K562 (cell line): ENCODE data around the gene PAX5. TPM values are rescaled to one million over a fixed set of nuclear protein-coding genes. Genes with fewer than 3 reads are reported as not detected.

Experiments used
- ATAC-seq: fragments of 200-7000 bp; cut with Tn5 transposase; 3 replicates; pipeline ENCODE4 v1.9.1; 2020; ENCODE audit warnings: moderate library complexity
- BruUV-seq: library from RNA; stranded (reverse); fragments of 400-500 nt; replicated peaks from 2 replicates; lab custom pipeline; 2021; lab: Mats Ljungman, UMichigan
- CTCF ChIA-PET: fragments of 300-600 bp; formaldehyde crosslinking; extraction: SDS; loops from one replicate; lab custom pipeline; 2021; ENCODE audit warnings: low intra/inter-chr PET ratio; lab: Yijun Ruan, JAX
- POLR2A ChIA-PET: fragments of 300-600, 350-650 bp; sonication (Branson Sonifier 250); formaldehyde crosslinking; extraction: SDS; loops from one replicate; lab custom pipeline; 2021; ENCODE audit warnings: antibody characterized with exemption, inconsistent platforms; lab: Yijun Ruan, JAX
- DNase-seq, 4 experiments: peaks; one replicate each; pipeline versions ENCODE4 v3.0.0 to v3.0.0-alpha.2; 2011 to 2018; ENCODE audit warnings: low spot score in 3 of 4, mixed read lengths in 3 of 4; ENCODE audit errors: extremely low read depth in 1 of 4
- FAIRE-seq: peaks from 2 replicates; lab custom pipeline; 2011; peaks lifted over from hg19 to GRCh38; lab: Jason Lieb, UNC
- H2AFZ ChIP-seq: 2 replicates; pipeline ENCODE4 v1.6.0; 2011; ENCODE audit warnings: low read depth, low read length, control low read depth, inconsistent platforms
- H3K27ac ChIP-seq: fragments of 200-600 bp; 3 replicates; pipeline ENCODE4 v1.8.0; 2011; ENCODE audit warnings: low read depth, mild to moderate bottlenecking, control low read depth, inconsistent platforms, low read length, moderate library complexity, mixed read lengths; ENCODE audit errors: extremely low read depth
- H3K27me3 ChIP-seq, 2 experiments: fragments of 300-600 bp in 1 of 2; 2 replicates in 1 of 2; 3 replicates in 1 of 2; pipeline versions ENCODE4 v1.6.0 to v1.8.0; 2011; ENCODE audit warnings: inconsistent platforms in 2 of 2, low read length in 2 of 2, mild to moderate bottlenecking in 1 of 2, mixed read lengths in 1 of 2, moderate library complexity in 1 of 2; ENCODE audit not compliant: control insufficient read depth in 2 of 2, insufficient read depth in 2 of 2
- H3K36me3 ChIP-seq: fragments of 300-600 bp; 3 replicates; pipeline ENCODE4 v1.8.0; 2011; ENCODE audit warnings: mild to moderate bottlenecking, low read length, inconsistent platforms; ENCODE audit not compliant: control insufficient read depth, insufficient read depth
- H3K4me1 ChIP-seq, 2 experiments: fragments of 200-600 bp in 1 of 2; replicated peaks in 1 of 2; 2 replicates in 1 of 2; 3 replicates in 1 of 2; pipeline versions ENCODE4 v1.5.1 to v1.8.0; 2011; ENCODE audit warnings: inconsistent platforms in 2 of 2, low read length in 2 of 2, mild to moderate bottlenecking in 1 of 2, mixed read lengths in 1 of 2, moderate library complexity in 1 of 2; ENCODE audit not compliant: control insufficient read depth in 2 of 2, insufficient read depth in 2 of 2
- H3K4me2 ChIP-seq: 2 replicates; pipeline ENCODE4 v1.6.1; 2011; ENCODE audit warnings: low read length, control low read depth, inconsistent platforms, mixed read lengths; ENCODE audit not compliant: insufficient read depth
- H3K4me3 ChIP-seq: fragments of 200-600 bp; sonication (generic), shearing (Covaris generic); 2 replicates; pipeline ENCODE4 v1.5.1; 2016; ENCODE audit warnings: control low read depth, inconsistent platforms
- H3K79me2 ChIP-seq: fragments of 200-600 bp; 3 replicates; pipeline ENCODE4 v1.8.0; 2011; ENCODE audit warnings: low read length, inconsistent platforms; ENCODE audit not compliant: control insufficient read depth, insufficient read depth
- H3K9ac ChIP-seq, 2 experiments: 2 replicates each; pipeline versions ENCODE4 v1.6.0 to v1.6.1; 2011; ENCODE audit warnings: low read depth in 2 of 2, low read length in 2 of 2, control low read depth in 1 of 2, inconsistent platforms in 1 of 2, mild to moderate bottlenecking in 1 of 2, mixed read lengths in 1 of 2; ENCODE audit not compliant: insufficient read depth in 1 of 2
- H3K9me1 ChIP-seq: one replicate; pipeline ENCODE4 v1.6.0; 2011; ENCODE audit warnings: inconsistent platforms, mild to moderate bottlenecking, low read length, moderate library complexity; ENCODE audit not compliant: control insufficient read depth, insufficient read depth
- H3K9me3 ChIP-seq: replicated peaks from 2 replicates; pipeline ENCODE4 v1.5.1; 2011; ENCODE audit warnings: low read depth, low read length, inconsistent platforms; ENCODE audit not compliant: control insufficient read depth, insufficient read depth
- H4K20me1 ChIP-seq: replicated peaks from 2 replicates; pipeline ENCODE4 v1.6.1; 2011; ENCODE audit warnings: low read length, inconsistent platforms, mixed read lengths; ENCODE audit not compliant: control insufficient read depth, insufficient read depth
- CBX2 ChIP-seq: fragments of 200-600 bp; sonication (generic); IDR thresholded peaks from one replicate; pipeline ENCODE4 v1.6.1; 2012; ENCODE audit warnings: mild to moderate bottlenecking, low read length, inconsistent platforms; ENCODE audit not compliant: insufficient read depth, poor library complexity, severe bottlenecking
- FUS ChIP-seq: fragments of 200-400 bp; formaldehyde crosslinking; optimal IDR thresholded peaks from 2 replicates; pipeline ENCODE3; 2017; ENCODE audit warnings: low read depth, low read length
- L3MBTL2 ChIP-seq: fragments of 450-650 bp; IDR thresholded peaks from 2 replicates; pipeline ENCODE4 v1.6.1; 2016; ENCODE audit warnings: mild to moderate bottlenecking, moderate library complexity
- MECOM ChIP-seq: fragments of 250-450 bp; sonication (Bioruptor Pico); IDR thresholded peaks from 2 replicates; pipeline ENCODE4 v1.8.0; 2022; ENCODE audit warnings: inconsistent platforms
- POLR2AphosphoS2 ChIP-seq: IDR thresholded peaks from 2 replicates; pipeline ENCODE4 v1.6.1; 2012; ENCODE audit warnings: low read length, improper control_type of control experiment
- SAFB2 ChIP-seq: fragments of 200-400 bp; formaldehyde crosslinking; IDR thresholded peaks from 2 replicates; pipeline ENCODE4 v1.6.1; 2018; ENCODE audit warnings: borderline replicate concordance, low read length, low read depth, moderate library complexity; ENCODE audit not compliant: severe bottlenecking
- SRF ChIP-seq, 2 experiments: fragments of 250-450, 450-650 bp in 1 of 2; sonication (Bioruptor Pico) in 1 of 2; sonication (generic) in 1 of 2; formaldehyde crosslinking; IDR thresholded peaks; 2 replicates each; pipeline versions ENCODE4 v1.5.0 to v1.5.1; 2020 to 2022; ENCODE audit warnings: mild to moderate bottlenecking in 1 of 2, missing genetic modification reagents in 1 of 2
- TAF9B ChIP-seq: fragments of 450-650 bp; IDR thresholded peaks from 2 replicates; pipeline ENCODE4 v1.6.1; 2018; ENCODE audit warnings: mild to moderate bottlenecking; ENCODE audit not compliant: partially characterized antibody
- ZNF384 ChIP-seq: IDR thresholded peaks from 2 replicates; pipeline ENCODE4 v1.6.1; 2012; ENCODE audit warnings: low read depth, low read length, improper control_type of control experiment
- WGBS: fragments of 100-300 bp; shearing (Covaris generic); methylation state at CpG from one replicate; pipeline ENCODE4 v1.1.6; 2016; ENCODE audit warnings: low coverage, mixed read lengths; ENCODE audit not compliant: insufficient coverage; ENCODE audit errors: missing lambda C conversion rate; 5-methylcytosine and 5-hydroxymethylcytosine counted together
- in situ Hi-C: fragments of 300-500 bp; cut with MboI; formaldehyde crosslinking; loops from 4 replicates; pipeline ENCODE4 v1.15.0; 2018; ENCODE audit warnings: inconsistent platforms, mixed read lengths
- intact Hi-C: fragments of 100-400 bp; cut with micrococcal nuclease; formaldehyde crosslinking; loops from 2 replicates; pipeline ENCODE4 v1.14.2; 2022
- polyA plus RNA-seq, 8 experiments: library from polyadenylated mRNA; depleted of rRNA in 4 of 8; stranded (reverse) in 5 of 8; unstranded in 3 of 8; fragments of >200 nt; fragmentation: Nextera tagmentation in 2 of 8; fragmentation: Illumina TruSeq in 1 of 8; extraction: Ambion mirVana in 2 of 8; extraction: Trizol in 1 of 8; gene quantifications; 2 replicates each; pipeline versions ENCODE4 v1.2.1 to v1.2.3, GENCODE V29; 2011 to 2014; ENCODE audit warnings: inconsistent platforms in 1 of 8, missing spikeins in 1 of 8
- total RNA-seq, 7 experiments: library from RNA; depleted of rRNA in 6 of 7; stranded (reverse); fragments of >200 nt in 6 of 7; fragmentation: Illumina TruSeq in 2 of 7; extraction: Trizol in 2 of 7; gene quantifications; 2 replicates each; pipeline versions ENCODE4 v1.2.1 to v1.2.3, GENCODE V29; 2011 to 2021; ENCODE audit warnings: low replicate concordance in 1 of 7
- TF ChIP-seq, protein P1 (sequence below): fragments of 450-650 bp; formaldehyde crosslinking; conservative IDR thresholded peaks from 2 replicates; pipeline ENCODE4 v1.4.0; 2022; ENCODE audit warnings: mild to moderate bottlenecking, missing genetic modification characterization
- TF ChIP-seq, protein P2 (sequence below), 3 experiments: IDR thresholded peaks in 2 of 3; conservative IDR thresholded peaks in 1 of 3; 2 replicates each; pipeline ENCODE4 v1.5.1; 2011 to 2012; ENCODE audit warnings: low read length in 3 of 3, mild to moderate bottlenecking in 3 of 3, control low read depth in 2 of 3, improper control_type of control experiment in 1 of 3, inconsistent platforms in 1 of 3, low read depth in 1 of 3, mixed read lengths in 1 of 3, moderate library complexity in 1 of 3; ENCODE audit not compliant: insufficient read depth in 2 of 3

The PAX5 gene
- total and polyA plus RNA-seq, 9 of the 15 experiments (the other 6 are each of a cell fraction or from before 2014, with no cell fraction given) = 0.03 to 0.09 TPM; not detected in 7

DNA sequence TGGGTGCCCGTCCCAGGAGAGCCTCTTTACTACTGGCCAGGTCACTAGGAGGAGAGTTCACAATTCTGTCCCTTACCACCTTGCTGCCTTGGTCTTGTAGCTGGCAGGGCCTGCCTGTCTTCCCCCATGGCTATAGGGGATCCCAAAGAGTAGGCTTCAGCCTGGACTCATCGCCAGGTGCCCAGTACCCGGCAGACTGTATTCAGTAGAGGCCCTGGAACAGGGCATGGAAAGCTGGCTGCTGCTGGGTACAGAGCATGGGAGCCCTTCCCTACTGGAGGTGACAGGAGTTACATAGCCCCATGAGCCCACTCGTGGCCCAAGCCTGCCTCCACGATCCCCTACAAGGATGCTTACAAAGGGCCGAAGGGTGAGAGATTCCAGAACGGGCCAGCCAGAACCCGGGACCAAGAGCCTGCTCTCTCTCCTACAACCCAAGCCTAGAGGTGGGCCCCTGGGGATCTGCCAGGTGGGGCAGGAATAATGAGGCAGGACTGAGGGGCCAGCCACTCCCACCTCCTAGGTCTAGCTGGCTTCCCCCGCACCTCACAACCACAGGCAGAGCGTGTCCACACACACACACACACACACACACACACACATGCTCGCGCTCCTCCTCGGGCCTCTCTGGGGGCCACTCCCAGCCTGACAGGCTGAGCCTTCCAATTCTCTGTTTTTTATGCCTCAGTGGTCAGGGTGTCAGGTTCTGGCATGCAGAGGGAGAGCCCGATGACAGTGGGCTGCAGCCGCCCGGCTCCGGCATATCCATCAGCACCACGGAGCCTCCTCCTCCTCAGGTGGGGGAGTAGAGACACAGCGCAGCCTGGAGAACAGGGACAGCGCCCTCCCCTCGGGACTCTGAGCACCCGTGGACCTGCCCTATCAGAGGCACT, 186.0 kb downstream of the PAX5 start (continued):
- TF ChIP-seq L3MBTL2 (no peak), POLR2AphosphoS2 (no peak)

DNA sequence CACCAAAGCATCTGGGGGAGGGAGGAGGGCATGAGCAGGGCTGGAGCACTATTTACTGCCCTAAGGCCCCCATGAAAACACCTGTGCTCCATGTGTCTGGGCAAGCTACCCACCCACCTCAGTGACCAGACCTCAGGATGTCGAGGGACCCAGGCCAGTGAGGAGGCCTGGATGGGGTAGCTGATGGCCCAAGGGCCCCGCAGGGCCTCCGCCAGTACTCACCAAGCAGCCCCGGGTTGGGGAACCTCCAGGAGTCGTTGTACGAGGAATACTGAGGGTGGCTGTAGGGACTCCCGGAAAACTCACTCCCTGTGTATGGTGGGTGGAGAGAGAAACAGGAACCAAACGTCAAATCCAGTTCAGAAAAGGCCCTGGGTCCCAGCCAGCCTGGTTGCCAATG, 187.4 kb downstream of the PAX5 start:
- Histone ChIP-seq H2AFZ (no peak overlapping the region), H3K27me3 (peaks cover 2 to 44% of the 10 kb centered on the region in 2 experiments; a peak in 2 of 5 replicates)
- CTCF ChIA-PET = no interaction called here

More for the DNA sequence above, 187.4 kb downstream of the PAX5 start:
- intact Hi-C loops (no loop called here), in situ Hi-C loops (no loop called here)
- Histone ChIP-seq H3K4me2 (no peak overlapping the region), H3K4me1 (no peaks in the 10 kb centered on the region), H3K27ac (no peak overlapping the region), H3K79me2 (no peaks in the 10 kb centered on the region), H4K20me1 (no peaks in the 10 kb centered on the region), H3K9me1 (no peaks in the 10 kb centered on the region), H3K9me3 (no peaks in the 10 kb centered on the region), H3K9ac (no peak overlapping the region), H3K4me3 (no peak overlapping the region), H3K36me3 (no peaks in the 10 kb centered on the region)
- ATAC-seq = no peak
- DNase-seq = no peak
- no peak for FAIRE-seq
- POLR2A ChIA-PET = no interaction called here
- no peak for TF ChIP-seq ZNF384
- no peak for TF ChIP-seq TAF9B
- no peak for TF ChIP-seq SRF (CRISPR knock-in tag; IDR thresholded peaks at IDR 0.05)
- TF ChIP-seq FUS = no peak
- TF ChIP-seq, protein P1, sequence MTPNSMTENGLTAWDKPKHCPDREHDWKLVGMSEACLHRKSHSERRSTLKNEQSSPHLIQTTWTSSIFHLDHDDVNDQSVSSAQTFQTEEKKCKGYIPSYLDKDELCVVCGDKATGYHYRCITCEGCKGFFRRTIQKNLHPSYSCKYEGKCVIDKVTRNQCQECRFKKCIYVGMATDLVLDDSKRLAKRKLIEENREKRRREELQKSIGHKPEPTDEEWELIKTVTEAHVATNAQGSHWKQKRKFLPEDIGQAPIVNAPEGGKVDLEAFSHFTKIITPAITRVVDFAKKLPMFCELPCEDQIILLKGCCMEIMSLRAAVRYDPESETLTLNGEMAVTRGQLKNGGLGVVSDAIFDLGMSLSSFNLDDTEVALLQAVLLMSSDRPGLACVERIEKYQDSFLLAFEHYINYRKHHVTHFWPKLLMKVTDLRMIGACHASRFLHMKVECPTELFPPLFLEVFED = no peak
- TF ChIP-seq MECOM (CRISPR knock-in tag) = no peak
- no peak for TF ChIP-seq SAFB2
- no peak for TF ChIP-seq CBX2
- TF ChIP-seq, protein P2, sequence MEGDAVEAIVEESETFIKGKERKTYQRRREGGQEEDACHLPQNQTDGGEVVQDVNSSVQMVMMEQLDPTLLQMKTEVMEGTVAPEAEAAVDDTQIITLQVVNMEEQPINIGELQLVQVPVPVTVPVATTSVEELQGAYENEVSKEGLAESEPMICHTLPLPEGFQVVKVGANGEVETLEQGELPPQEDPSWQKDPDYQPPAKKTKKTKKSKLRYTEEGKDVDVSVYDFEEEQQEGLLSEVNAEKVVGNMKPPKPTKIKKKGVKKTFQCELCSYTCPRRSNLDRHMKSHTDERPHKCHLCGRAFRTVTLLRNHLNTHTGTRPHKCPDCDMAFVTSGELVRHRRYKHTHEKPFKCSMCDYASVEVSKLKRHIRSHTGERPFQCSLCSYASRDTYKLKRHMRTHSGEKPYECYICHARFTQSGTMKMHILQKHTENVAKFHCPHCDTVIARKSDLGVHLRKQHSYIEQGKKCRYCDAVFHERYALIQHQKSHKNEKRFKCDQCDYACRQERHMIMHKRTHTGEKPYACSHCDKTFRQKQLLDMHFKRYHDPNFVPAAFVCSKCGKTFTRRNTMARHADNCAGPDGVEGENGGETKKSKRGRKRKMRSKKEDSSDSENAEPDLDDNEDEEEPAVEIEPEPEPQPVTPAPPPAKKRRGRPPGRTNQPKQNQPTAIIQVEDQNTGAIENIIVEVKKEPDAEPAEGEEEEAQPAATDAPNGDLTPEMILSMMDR (IDR thresholded peaks at IDR 0.05 in 2 of 3, conservative IDR thresholded peaks at IDR 0.05 in 1 of 3; ENCODE audit: insufficient read depth in 2 of 3, low read depth in 1 of 3, low read length in 3 of 3) = no peak
- no TSS peak for BruUV-seq
- WGBS = 0% methylated on average over 7 of the region's 8 CpGs
